Stimulated activated CD8-positive, alpha-beta memory T cell treated with anti-CD3 and anti-CD28 coated beads, Interleukin-15, amount 100 ng/mL, for 24 hours (primary cell): ENCODE results near the gene TMEM141.
"Not testable (repeated sequence)": the region's sequence is repeated elsewhere in the genome, so short reads cannot be mapped to it uniquely, and the experiment has no call there.

Experiments used
- DNase-seq: peaks from one replicate; pipeline ENCODE4 v3.0.0-alpha.2; 2020; ENCODE audit warnings: low read depth

The TMEM141 gene

DNA sequence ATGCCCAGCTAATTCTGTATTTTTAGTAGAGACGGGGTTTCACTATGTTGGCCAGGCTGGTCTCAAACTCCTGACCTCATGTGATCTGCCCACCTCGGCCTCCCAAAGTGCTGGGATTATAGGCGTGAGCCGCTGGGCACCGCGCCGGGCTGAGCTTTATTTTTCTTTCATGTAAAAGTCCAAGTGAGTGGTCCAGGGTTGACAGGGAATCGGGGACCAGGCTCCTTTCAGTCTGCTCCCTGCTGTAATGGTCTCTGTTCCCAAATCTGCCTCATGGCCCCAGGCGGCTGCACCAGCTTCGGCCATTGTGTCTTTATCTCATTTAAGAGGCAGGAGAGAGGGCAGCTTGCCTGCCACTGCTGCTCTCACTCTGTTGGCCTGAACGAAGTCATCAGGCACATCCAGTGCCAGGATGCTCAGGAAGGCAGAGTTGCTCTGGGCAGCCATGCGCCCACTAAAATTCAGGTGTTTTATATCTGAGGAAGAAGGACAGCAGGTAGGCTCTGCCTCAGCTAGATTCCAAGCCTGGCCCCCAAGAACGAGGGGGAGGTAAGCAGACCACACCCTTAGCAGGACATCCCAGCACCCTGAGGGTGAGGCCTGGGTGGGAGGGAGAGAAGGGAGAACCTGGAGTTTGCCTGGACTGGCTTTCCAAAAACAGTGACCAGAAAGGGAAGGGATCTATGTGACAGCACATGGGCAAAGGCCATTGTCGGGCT is 3.3 kb downstream of the TMEM141 start:
- no peak for DNase-seq

DNA sequence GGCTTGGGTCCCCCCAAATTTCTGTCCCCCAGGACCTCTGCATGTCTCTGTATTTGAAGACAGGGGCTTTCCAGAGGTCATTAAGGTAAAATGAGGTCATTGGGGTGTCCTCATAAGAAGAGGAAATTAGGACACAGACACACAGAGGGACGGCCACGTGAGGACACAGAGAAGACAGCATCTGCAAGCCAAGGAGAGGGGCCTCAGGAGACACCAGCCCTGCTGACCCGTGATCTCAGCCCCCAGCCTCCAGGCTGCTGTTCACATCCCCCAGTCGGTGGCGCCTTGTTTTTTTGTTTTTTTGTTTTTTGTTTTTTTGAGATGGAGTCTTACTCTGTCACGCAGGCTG is 3.8 kb downstream of the TMEM141 start:
- DNase-seq = no peak

DNA sequence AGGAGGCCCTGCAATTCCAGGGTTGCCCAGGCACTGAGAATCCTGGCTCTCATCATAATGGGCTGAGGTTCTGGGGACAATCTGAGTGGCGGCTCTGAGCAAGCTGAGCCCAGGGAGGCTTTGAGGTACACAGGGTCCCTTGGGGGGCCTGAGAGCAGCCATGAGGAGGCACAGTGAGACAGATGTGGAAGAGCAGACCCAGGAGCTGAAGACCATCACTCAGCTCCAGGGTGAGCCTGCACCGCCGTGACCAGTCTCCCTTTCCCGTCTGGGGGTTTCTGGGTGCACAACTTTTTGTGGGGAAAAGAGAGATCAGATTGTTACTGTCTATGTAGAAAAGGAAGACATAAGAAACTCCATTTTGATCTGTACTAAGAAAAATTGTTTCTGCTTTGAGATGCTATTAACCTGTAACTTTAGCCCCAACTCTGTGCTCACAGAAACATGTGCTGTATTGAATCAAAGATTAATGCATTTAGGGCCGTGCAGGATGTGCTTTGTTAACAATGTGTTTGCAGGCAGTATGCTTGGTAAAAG is 5.2 kb downstream of the TMEM141 start, which contains the start of gene CCDC183:
Gene CCDC183, plus strand, starts transcription at position 101 of the 537 bp plus-strand sequence. Its CDS starts 60 bp downstream, at position 161.
- DNase-seq = no peak

DNA sequence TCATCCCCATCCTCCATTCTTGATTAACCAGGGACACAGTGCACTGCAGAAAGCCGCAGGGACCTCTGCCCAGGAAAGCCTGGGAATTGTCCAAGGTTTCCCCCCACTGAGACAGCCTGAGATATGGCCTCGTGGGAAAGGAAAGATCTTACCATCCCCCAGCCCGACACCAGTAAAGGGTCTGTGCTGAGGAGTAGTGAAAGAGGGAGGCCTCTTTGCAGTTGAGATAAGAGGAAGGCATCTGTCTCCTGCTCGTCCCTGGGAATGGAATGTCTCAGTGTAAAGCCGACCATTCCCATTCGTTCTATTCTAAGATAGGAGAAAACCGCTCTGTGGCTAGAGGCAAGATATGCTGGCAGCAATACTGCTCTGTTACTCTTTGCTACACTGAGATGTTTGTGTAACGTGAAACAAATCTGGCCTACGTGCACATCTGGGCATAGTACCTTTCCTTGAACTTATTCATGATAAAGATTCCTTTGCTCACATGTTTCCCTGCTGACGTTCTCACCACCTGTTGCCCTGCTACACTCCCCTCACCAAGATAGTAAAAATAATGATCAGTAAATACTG is 5.7 kb downstream of the TMEM141 start:
- DNase-seq = not testable (repeated sequence)

DNA sequence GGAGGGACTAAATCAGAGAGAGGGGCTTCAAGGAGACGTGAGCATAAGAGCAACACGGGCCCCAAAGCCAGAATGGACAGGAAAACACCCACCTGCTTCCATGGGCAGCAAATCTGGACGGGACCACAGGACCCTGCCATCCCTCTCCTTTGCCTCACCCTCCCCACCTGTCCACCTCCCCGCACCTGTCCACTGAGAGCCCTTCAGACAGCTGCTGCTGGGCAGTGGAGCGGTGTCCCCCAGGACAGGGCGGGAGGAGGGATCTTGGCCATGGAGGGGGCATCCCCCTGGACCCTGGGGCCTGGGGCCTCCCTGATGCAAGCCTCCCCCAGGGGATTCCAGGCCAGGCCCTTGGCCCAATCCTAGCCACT is 7.5 kb downstream of the TMEM141 start:
- DNase-seq = no peak

DNA sequence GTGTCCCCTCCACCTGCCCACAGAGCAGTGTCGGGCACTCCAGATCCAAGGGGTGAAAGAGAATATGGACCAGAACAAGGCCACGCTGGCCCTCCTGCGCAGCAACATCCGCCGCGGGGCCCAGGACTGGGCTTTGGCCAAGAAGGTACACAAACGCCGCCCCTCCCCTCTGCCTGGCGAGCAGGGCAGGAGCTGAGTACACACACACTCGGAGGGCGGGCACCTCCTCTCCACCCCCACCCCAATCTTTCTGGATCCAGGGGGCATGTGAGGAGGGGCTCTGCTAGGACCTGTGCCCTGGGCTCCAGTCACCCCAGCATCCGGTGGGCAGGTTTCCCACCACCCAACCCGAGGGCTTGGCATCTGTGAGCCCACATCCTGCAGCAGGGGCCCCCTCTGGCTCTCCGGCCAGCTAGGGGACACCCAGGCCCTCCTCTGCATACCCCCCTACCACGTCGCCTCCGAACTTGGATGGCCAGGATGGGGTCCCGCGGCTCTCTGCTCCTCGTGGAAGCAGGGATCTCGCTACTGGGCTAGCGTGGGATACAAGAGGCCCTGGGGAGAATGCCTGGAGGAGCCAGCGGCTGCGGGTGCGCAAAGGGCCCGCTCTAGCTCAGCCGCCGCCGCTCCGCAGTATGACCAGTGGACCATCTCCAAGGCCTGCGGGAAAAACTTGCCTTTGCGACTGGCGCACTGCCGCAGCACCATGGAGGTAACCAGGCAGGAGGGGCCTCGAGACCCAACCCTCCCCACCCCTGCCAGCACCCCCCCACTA is 8.1 kb downstream of the TMEM141 start:
- DNase-seq = no peak

DNA sequence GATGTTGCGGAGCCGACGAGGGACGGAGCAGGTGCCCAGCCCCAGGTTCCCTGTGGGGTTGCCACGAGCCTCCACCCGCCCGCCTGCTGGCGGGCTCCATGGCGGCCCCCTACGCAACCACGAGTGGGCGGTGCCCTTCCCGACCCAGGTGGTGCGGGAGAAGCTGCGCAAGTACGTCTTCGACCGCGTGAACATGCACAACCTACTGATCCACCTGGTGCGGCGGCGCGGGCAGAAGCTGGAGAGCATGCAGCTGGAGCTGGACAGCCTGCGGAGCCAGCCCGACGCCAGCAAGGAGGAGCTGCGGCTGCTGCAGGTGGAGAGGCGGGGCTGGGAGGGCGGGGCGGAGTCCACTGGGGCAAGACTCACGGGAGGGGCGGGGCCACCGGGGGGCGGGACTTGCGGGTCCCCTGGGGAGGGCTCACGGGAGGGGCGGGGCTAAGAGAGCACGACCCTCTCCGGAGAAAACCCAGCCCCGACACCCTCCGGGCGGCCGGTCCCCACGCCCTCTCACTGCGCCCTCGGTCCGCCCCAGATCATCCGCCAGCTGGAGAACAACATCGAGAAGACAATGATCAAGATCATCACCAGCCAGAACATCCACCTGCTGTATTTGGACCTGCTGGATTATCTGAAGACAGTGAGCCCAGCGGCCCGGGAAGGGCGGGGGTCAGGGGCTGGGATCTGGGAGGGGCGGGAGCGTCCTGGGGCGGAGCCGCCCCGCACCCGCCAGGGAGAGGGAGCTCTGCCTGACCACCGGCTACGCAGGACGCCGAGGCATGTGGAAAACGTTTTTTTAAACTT is 8.9 kb downstream of the TMEM141 start:
- DNase-seq = peak; percentile 74

DNA sequence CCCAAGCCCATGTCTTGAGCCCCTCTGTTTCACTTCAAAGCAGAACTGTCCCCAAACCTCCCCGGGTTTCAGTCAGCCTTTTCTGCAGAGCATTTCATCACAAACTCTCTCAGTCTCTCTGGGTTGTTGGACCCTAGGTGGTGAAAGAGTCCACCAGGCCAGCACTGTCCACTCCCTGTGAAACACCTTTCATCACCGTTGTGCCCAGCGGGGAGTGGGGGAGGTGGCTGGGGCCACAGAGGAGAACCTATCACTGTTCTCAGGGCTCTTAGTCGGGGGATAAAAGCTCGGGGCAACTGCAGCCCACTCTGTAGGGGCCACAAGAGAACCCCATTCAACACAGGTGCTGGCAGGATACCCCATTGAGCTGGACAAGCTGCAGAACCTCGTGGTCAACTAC is 11.2 kb downstream of the TMEM141 start:
- DNase-seq = no peak

DNA sequence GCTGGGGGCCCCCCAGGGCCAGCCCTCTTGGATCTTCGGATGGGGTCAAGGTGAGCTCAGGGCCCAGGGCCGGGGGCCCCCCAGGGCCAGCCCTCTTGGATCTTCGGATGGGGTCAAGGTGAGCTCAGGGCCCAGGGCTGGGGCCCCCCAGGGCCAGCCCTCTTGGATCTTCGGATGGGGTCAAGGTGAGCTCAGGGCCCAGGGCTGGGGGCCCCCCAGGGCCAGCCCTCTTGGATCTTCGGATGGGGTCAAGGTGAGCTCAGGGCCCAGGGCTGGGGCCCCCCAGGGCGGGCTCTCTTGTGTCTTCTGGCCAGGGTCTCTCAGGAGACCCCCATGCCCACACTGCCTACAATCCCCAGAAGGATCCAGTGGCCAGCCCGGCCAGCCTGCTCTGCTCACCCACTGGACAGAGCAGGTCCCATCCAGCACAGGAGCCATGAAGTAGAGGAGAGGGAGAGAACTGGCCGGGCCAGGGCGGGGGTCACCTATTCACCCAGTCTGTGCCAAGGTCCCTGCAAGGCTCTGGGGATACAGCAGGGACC is 11.9 kb downstream of the TMEM141 start:
- DNase-seq = not testable (repeated sequence)

DNA sequence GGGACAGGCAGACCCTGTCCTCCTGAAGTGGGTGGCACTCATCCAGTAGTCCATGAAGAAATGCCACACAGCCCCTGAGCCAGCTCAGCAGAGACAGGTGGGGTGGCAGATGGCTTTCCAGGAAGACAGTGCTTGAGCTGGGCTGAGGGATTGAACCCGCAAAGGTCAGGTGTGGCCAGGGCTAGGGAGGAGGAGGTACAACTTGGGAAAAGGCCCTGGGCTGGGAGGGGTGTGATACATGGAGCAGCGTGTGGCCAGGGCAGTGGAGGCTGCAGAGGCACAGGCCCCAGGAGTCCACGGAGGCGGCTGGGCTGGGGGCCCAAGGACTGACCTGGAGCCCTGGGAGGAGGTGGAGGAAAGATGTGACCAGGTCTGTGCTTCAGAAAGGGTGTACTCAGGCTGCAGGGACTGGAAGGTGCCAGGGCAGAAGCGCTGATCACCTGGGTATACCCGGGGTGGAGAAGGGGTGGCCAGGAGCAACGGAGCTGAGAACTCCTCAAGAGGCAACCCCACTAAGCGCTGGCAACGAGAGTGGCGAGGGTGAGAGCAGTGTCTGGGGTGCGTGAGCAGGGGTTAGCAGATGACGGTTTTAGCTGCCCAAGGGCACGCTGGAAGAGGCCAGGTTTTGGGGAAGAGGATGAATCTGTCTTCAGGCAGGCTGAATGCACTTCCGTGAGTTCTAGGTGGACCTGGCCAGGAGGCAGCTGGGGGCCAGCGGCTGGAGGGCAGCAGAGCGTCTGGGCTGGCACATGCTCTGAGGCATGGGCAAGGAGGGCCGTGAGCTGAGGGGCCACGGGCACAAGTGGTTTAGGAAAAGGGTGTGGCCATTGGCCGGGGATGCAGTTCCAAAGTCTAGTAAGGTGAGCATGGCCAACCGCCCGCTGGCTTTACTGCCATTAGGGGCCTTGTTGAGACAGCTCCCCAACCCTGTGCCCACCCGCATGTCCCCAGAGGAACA is 12.7 kb downstream of the TMEM141 start:
- no peak for DNase-seq

DNA sequence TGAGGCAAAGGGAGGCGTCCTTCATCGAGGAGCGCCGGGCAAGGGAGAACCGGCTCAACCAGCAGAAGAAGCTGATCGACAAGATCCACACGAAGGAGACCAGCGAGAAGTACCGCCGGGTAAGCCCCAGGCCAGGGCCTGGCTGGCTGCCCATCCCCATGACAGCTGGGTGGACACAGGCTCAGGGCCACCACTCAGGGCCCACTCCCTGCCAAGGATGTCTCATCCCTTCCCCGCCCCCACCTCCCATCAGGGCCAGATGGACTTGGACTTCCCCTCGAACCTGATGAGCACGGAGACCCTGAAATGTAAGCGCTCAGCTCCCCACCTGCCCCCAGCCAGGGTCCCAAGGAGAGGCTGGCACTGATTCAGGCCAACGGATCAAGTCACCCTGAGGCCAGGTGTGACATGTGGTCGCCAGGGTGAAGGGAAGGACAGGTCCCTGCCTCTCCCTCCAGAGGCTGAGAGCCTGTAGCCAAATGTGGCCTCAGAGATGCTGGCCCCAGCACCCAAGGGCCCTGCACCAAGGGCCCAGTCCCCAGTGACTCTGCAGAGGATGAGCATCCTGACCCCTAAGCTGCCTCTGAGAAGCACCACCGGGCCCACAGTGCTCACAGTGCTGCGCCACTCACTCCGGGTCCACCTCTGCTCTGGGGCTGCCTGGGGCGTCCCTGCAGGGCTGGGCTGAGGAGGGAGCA is 13.5 kb downstream of the TMEM141 start:
- DNase-seq = no peak

DNA sequence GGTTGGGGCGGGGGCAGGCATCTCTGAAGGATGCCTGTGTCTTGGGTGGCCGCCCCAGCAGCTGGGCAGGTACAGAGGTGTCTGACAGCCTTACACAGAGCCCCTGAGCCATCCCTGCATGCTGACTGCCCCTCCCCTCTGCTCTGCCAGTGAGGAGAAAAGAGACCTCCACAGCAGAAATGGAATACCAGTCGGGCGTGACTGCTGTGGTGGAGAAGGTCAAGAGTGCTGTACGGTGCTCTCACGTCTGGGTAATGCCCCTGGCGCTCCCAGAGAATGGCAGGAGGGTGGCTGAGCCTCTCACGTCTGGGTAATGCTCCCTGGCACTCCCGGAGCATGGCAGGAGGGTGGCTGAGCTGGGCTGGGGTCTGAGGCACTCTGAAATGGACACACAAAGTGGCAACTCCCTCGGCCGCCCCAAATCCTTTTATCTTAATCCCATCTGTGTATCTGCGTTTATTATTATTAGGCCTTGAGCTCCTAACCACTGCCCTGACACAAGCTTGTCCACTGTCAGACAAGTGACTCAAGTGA is 14.1 kb downstream of the TMEM141 start:
- DNase-seq = no peak

DNA sequence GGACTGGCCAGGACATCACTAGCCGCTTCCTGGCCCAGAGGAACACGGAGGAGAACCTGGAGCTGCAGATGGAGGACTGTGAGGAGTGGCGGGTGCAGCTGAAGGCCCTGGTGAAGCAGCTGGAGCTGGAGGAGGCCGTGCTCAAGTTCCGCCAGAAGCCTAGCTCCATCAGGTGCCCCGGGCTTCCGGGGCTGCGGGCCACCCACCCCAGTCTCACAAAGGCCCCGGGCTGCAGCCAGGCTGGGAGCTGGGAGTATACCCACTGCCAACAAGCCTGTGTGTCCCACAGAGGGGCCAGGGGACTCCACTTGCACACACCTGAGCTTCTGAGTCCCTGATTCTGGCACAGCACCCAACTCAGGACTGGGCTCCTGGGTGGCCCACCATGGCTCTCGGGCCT is 14.9 kb downstream of the TMEM141 start:
- no peak for DNase-seq

DNA sequence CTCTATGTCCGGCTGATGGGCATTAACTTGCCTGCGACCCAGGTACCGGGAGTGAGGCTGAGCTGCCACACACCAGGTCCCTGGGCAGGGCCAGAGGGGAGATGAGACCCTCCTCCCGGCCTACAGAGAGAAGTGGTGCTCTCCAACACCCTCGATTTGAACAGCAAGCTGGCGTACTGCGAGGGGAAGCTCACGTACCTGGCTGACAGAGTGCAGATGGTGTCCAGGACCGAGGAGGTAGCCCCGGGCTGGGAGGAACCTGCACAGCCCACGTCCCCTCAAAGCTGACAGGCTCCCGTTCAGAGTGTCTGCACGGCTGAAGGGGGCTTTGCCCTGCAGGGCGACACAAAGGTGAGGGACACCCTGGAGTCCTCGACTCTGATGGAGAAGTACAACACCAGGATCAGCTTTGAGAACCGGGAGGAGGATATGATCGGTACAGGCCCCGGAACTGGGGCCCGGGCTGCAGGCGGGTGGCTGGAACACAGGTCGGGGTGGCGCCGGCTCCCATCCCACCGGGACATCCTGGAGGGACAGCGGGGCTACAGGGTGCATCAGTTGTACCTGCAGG is 15.6 kb downstream of the TMEM141 start:
- DNase-seq = no peak

DNA sequence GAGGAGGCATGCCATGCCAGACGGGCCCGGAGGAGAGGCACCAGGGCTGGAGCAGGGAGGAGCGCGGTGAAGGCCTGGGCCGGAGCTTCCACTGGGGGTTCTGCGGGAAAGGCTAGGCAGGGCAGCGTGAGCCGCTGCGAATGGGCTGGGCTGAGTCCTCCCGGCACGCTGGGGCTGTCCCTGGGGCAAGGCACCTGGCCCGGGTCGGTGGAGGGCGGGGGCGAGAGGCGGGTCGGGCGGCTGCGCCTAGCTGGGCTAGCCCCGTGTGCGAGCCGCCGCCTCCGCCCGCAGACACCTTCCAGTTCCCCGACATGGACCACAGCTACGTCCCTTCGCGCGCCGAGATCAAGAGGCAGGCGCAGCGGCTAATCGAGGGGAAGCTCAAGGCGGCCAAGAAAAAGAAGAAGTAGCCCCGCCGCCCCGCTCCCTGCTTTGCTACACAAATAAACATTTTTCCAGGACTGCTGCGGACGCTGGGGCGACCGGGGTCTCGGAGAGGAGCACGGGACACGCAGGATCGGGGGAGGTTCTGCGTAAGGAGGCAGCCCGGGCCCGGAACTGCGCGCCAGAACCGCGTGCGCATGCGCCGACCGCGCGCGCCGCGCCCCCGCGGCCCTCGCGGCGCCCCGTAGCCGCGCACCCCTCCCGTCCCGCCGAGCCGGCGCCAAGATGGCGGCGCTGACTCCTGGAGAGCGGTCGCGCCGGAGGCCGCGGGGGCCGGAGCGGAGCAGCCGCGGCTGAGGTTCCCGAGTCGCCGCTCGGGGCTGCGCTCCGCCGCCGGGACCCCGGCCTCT is 16.3 kb downstream of the TMEM141 start, which contains the start of gene RABL6:
Gene RABL6, plus strand, starts transcription at position 668 of the 794 bp plus-strand sequence. CDS start 249 bp downstream, outside the sequence.
- peak; percentile 73 for DNase-seq

DNA sequence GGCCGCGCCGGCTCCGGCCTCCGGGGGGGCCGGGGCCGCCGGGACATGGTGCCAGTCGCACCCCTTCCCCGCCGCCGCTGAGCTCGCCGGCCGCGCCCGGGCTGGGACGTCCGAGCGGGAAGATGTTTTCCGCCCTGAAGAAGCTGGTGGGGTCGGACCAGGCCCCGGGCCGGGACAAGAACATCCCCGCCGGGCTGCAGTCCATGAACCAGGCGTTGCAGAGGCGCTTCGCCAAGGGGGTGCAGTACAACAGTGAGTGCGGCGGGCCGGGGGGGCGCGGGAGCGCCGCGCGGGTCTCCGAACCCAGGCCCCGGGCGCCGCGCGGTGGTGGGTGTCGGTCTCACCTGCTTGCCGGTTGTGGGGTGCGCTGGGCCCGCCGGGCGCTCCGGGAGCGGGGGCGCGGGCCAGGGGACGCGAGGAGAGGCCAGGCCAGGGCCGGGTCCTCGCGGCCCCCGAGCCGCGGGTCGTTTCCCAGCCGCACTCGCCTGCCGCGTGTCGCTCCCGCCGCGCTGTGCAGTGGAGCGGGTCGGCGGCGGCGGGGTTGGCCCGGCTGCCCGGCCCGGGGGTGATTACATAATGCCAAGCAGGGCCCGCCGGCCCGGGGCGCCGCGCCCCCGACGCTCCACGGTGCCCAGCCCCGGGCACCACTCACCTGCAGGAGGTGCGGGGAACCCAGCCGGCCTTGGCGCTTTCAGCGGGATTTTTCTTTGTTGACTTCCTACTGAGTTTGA is 17.1 kb downstream of the TMEM141 start:
- peak; percentile 16 for DNase-seq

DNA sequence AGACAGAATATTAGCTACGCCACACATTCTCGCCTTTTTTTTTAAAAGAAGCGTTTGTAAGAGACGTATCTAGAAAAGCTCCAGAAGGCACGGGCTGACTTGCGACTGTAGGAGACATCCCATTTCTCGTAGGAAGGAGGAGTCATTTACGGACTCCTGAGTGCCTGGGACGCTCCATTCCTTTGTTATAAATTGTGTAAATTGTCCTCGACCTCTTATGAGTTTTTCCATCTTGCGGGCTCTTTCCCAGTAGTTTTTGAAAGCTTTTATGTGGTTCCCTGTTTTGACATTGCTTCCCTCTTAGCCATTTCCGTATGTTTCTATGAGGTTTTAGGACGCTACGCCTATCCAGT is 17.6 kb downstream of the TMEM141 start:
- no peak for DNase-seq
